A204.1 (cell line): ENCODE measurements around the gene SDHA.
"Not testable (repeated sequence)": the region's sequence is repeated elsewhere in the genome, so short reads cannot be mapped to it uniquely, and the experiment has no call there.

Experiments
- FAIRE-seq: peaks from 2 replicates; lab custom pipeline; 2012; peaks lifted over from hg19 to GRCh38; lab: Jason Lieb, UNC

The SDHA gene

GRCh38 chr5:217494-218456 lies at the start of gene SDHA, which contains the start of gene CCDC127:
Gene SDHA, plus strand, starts transcription at chr5:218320. Its CDS starts 36 bp downstream, at chr5:218356.
Gene CCDC127, minus strand, starts transcription at chr5:218153. Its CDS starts 1,304 bp downstream, at chr5:216849.
- FAIRE-seq: not testable (repeated sequence)

- no peak for FAIRE-seq
These were observed 48.9 kb upstream of the SDHA start for GRCh38 chr5:169071-169727.

DNA sequence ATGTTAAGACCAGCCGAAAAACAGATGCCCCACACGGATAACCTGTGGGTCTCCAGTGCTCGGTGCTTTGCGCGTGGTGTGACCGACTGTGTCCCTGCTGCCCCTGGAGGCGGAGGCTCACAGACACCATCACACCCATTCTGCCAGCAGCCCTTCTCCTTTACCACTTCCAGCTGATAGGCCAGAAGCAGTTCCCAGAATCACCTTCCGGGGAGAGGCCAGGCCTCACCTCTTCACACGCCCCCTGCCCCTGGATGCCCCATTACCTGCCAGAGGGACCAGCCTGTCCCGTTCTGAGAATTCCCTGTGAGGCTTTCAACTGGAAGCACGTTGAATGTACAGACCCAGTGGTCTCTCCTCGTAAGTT lies 48.4 kb upstream of the SDHA start:
- FAIRE-seq: no peak

DNA sequence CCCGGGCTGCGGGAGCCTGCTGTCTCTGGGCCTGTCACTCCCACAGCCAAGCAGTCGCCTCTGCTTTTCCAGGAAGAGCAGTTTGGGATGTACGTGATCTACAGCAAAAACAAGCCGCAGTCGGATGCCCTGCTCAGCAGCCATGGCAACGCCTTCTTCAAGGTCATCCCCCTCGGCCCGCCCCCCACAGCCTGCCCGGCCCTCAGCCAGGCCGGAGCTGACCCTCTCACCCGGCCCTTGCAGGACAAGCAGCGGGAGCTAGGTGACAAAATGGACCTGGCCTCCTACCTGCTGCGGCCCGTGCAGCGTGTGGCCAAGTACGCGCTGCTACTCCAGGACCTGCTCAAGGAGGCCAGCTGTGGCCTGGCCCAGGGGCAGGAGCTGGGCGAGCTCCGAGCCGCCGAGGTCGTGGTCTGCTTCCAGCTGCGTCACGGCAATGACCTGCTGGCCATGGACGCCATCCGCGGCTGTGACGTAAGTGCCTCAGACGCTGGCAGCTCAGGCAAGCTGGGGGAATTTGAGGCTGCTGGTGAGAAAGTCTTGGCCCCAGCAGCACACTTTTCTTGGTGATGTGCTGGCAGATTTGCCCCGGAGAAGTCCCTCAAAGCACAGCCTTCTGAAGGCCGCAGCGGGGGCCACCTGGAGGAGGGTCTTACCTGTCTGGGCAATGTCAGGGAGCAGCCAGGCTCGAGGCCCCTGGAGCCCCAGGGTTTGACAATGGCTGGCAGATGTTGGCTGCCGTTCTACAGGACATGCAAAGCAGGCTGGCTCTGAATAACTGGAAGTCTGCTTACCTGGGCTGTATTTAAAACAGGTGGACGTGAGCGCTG lies 46.9 kb upstream of the SDHA start:
- FAIRE-seq: no peak

GRCh38 chr5:171801-172331 lies 46.3 kb upstream of the SDHA start:
- no peak for FAIRE-seq

- no peak for FAIRE-seq
These were observed 45.7 kb upstream of the SDHA start for GRCh38 chr5:172421-172820.

DNA sequence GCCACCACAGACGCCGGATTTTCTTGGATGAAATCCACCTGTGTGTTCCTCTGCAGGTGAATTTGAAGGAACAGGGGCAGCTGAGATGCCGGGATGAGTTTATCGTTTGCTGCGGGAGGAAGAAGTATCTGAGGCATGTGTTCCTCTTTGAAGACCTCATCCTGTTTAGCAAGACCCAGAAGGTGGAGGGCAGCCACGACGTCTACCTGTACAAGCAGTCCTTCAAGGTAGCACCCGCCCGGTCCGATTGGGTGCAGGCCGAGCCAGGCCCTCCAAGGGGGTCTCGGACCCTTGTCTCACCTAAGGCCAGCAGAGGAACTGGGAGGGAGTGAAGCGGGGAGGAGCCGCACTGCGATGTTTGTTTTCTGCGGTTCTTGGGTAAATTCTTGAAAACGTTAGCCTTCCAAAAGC lies 45.3 kb upstream of the SDHA start:
- FAIRE-seq: no peak

- FAIRE-seq: no peak
These were observed 44.5 kb upstream of the SDHA start for GRCh38 chr5:173392-174290.

DNA sequence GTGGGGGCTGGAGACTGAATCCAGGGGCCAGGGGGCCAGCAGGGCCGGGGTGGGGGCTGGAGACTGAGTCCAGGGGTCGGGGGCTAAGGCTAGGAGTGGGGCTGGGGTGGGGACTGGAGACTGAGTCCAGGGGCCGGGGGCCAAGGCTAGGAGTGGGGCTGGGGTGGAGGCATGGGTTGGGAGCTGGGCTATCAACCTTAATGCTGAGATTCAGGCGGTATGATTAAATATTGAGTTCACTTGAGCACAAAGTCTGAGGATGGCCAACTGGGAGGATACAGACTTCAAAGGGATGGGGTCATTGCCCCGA lies 43.9 kb upstream of the SDHA start:
- FAIRE-seq: no peak

DNA sequence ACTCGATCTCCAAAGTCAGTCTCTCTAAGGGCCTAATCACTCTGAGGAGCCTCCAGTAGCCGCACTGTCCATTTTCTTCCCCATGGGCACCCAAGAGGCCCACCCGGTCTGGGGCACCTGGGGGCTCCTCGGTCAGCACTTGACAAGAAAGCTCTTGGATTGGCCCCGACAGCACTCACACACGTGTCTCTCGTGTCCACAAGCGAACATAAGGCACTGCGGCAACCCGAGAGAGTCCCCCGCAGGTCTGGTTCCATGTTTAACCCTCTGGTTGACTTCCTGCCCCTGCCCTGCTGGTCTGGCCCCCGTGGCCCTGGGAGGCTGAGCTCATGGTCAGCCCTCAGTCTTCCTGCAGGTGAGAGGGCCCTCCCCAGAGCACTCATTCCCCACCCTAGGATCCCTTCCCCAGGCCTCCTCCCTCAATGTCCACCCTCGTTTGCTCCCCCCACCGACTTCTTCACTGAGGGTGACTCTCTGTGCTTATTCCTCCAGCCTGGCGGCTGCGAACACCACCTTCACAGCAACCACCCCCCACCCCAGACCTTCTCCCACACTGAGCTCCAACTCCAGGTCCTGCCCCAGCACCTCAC lies 43.1 kb upstream of the SDHA start:
- FAIRE-seq: no peak

- FAIRE-seq: no peak
These were observed 41.8 kb upstream of the SDHA start for GRCh38 chr5:176296-176823.

DNA sequence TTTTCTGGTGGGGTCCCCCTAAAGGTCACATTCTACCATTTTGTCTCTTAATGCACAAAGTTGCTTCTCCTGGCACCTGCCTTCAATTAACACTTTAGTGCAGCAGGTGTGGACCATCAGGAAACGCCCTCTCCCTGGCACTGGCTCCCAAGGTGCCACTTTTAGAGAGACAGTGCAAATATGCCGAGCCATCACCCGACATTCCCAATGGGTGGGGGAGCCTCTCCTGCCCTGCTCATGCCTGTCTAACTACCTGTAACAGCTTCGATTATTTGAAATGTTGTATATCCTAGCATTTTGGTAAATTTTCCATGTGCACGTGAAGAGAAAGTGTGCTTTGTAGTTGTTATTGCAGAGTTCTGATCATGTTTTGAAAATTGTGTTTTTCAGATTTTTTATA lies 40.0 kb upstream of the SDHA start:
- FAIRE-seq: no peak

DNA sequence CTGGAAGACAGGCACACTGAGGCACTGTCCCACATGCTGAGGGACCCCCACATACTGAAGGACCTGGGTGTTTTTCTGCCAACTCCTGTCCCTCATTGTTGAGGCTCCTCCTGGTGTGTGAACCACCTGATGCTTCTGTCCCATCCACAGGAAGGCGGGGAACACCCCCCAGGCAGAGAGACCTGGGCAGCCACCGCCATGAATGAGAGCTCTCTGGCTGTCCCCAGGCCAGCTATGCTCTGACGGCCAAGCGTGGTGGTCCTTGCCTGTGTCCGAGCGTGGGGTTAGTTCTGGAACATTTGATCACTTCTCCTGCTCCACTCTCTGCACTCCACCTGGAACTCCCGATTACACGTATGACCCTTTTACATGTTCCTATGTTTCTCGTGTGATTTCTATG lies 38.7 kb upstream of the SDHA start:
- no peak for FAIRE-seq

GRCh38 chr5:180286-180918 lies 37.7 kb upstream of the SDHA start:
- FAIRE-seq: no peak

DNA sequence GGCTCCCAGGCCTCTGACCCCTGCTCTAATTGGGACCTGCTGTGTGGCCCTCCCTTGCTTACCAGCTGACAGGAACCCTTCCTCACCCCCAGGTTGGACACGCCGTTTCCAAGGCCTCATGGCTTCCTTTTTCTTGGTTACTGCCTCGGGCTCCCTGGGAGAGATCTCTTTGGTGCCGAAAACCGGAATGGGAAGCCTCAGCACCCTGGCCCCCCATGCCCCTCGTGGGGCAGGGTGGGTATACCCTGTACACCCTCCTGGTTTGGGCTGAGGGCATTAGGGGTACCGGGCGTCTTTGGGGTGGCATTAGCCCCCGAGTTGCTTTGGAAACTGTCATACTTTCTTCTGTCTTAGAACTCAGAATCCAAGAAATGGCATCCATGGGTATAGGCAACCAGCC lies 37.0 kb upstream of the SDHA start:
- no peak for FAIRE-seq

DNA sequence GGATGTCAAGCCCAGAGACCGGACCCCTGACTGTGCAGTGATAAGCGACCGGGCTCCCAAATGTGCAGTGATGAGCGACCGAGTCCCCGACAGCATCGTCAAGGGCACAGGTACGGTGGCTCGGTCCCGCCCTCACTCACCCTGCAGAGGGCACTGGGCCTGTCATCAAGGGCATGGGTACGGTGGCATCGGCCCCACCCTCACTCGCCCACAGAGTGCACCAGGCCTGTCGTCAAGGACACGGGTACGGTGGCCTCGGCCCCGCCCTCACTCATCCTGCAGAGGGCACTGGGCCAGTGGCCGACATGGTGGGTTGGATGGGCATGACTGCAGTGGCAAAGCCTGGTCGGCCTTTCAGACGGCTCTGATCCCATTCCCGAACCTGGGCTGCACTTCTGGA lies 36.6 kb upstream of the SDHA start:
- FAIRE-seq: no peak

DNA sequence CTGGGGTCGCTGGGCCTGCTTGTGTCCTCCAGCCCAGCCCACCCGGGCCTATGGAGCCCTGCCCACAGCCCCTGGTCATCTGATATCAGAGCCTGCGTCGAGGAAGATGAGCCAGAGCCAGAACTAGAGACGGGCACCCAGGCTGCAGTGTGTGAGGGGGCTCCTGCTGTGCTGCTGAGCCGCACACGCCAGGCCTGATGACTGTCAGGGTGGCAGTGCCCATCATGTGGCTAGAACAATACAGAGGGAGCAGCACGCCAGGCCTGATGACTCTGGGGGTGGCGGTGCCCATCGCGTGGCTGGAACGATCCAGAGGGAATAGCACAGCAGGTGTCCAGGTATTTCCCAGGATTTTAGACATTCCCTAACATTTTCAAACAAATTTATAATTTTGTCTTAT lies 36.0 kb upstream of the SDHA start:
- FAIRE-seq: no peak

GRCh38 chr5:184471-184870 lies 33.6 kb upstream of the SDHA start:
- FAIRE-seq: no peak

DNA sequence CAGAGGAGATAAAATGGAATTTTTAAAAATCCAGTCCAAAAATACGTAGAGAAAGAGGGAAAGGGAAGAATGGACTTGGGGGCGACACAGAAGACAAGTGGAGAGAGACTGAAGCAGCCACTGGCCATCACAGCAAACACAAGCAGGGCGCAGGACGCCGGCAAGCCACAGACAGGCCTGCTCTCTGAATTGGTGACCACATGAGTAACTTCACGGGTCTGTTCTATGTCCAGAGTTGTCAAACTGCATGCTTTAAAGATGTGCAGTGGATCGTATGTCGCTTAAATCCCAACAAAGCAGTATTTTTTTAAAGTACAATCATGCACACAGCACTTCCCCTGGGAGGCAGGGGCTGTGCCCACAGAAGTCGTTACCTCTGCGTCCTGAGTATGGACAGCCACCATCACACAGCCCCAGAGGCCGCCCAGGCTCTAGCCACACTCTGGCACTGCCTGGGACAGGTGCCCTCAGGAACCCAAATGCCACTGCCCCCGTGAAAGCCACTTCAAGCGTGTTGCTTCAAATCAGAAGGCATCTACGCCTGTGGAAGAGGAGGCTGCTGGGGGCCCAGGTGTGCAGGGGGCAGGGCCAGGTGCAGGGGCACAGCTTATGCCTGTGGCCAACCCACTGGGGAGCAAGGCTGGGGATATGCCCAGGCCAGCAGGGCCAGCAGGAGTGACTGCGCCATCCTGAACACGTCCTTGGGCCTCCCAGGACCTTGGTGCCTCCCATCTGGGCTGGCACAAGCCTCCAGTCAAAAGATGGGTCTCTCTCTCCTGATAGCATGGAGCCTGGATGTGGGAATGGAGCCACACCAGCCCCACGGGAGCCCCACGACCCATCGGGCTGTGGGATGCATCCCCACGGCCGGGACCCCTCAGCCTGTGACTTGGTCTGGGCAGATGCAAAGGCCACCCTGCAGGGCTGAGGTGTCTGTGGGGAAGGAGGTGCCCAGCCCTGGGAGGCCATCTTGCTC lies 32.7 kb upstream of the SDHA start:
- no peak for FAIRE-seq
